Stimulated activated CD4-positive, alpha-beta T cell treated with anti-CD3 and anti-CD28 coated beads, Interleukin-4, amount 100 ng/mL, for 4 hours (primary cell): ENCODE measurements around the gene UBD.

Experiments
- DNase-seq, 2 experiments: peaks; one replicate each; pipeline ENCODE4 v3.0.0-alpha.2; 2020

The UBD gene

GRCh38 chr6:29559524-29560287, at the start of gene UBD:
Gene UBD, minus strand, starts transcription at chr6:29559732. Its CDS starts 31 bp downstream, at chr6:29559701.
- no peak for DNase-seq

GRCh38 chr6:29608131-29608530, 48.6 kb upstream of the UBD start:
- no peak for DNase-seq

- no peak for DNase-seq
Measured at GRCh38 chr6:29603930-29604329, 44.4 kb upstream of the UBD start.

- DNase-seq = no peak
Measured at GRCh38 chr6:29603456-29603855, 43.9 kb upstream of the UBD start.

- no peak for DNase-seq
Measured at GRCh38 chr6:29602564-29603361, 43.2 kb upstream of the UBD start.

GRCh38 chr6:29598172-29598747, 38.7 kb upstream of the UBD start:
- DNase-seq = no peak

- no peak for DNase-seq
Measured at GRCh38 chr6:29597184-29597583, 37.7 kb upstream of the UBD start.

- no peak for DNase-seq
Measured at GRCh38 chr6:29596381-29596900, 36.9 kb upstream of the UBD start.

GRCh38 chr6:29593199-29593855, 33.8 kb upstream of the UBD start:
- no peak for DNase-seq

- no peak for DNase-seq
Measured at GRCh38 chr6:29591677-29592076, 32.1 kb upstream of the UBD start.

- DNase-seq = no peak
Measured at GRCh38 chr6:29590218-29590808, 30.8 kb upstream of the UBD start.

- DNase-seq = peak; percentile 24 to 26
Measured at GRCh38 chr6:29589423-29590048, 30.0 kb upstream of the UBD start.

- no peak for DNase-seq
Measured at GRCh38 chr6:29584821-29585220, 25.3 kb upstream of the UBD start, which contains the start of gene OR2H2. Gene OR2H2, plus strand, starts transcription at chr6:29585121. Its CDS starts 2,824 bp downstream, at chr6:29587945.

GRCh38 chr6:29577544-29577943, 18.0 kb upstream of the UBD start:
- DNase-seq = no peak

- DNase-seq = no peak
Measured at GRCh38 chr6:29576056-29576455, 16.5 kb upstream of the UBD start.

- DNase-seq = no peak
Measured at GRCh38 chr6:29567991-29568390, 8.5 kb upstream of the UBD start.

GRCh38 chr6:29567541-29567940, 8.0 kb upstream of the UBD start:
- DNase-seq = no peak

GRCh38 chr6:29566856-29567255, 7.3 kb upstream of the UBD start:
- DNase-seq = no peak

GRCh38 chr6:29564875-29565274, 5.3 kb upstream of the UBD start:
- no peak for DNase-seq

- DNase-seq = no peak
Measured at GRCh38 chr6:29563435-29563965, 4.0 kb upstream of the UBD start.

- no peak for DNase-seq
Measured at GRCh38 chr6:29561606-29562181, 2.2 kb upstream of the UBD start.
